Ishikawa (cell line): Measurements from ENCODE around the gene CDC42BPA.

Experiments
- CEBPB ChIP-seq: IDR thresholded peaks from 2 replicates; pipeline ENCODE4 v1.6.1; 2012
- CREB1 ChIP-seq: IDR thresholded peaks from 2 replicates; pipeline ENCODE4 v1.6.1; 2012; ENCODE audit warnings: low read depth
- EGR1 ChIP-seq: IDR thresholded peaks from 2 replicates; pipeline ENCODE4 v1.6.1; 2012
- EP300 ChIP-seq: IDR thresholded peaks from 2 replicates; pipeline ENCODE4 v1.6.1; 2012; ENCODE audit warnings: borderline replicate concordance
- FOXM1 ChIP-seq: IDR thresholded peaks from 2 replicates; pipeline ENCODE4 v1.6.1; 2012; ENCODE audit warnings: low read depth, borderline replicate concordance
- MAX ChIP-seq: IDR thresholded peaks from 2 replicates; pipeline ENCODE4 v1.6.1; 2012
- RAD21 ChIP-seq: IDR thresholded peaks from 2 replicates; pipeline ENCODE4 v1.6.1; 2012; ENCODE audit warnings: low read depth
- REST ChIP-seq: IDR thresholded peaks from 2 replicates; pipeline ENCODE4 v1.6.1; 2012; ENCODE audit warnings: low read depth, mild to moderate bottlenecking
- TAF1 ChIP-seq: IDR thresholded peaks from 2 replicates; pipeline ENCODE4 v1.6.1; 2012; ENCODE audit warnings: low read depth, mild to moderate bottlenecking
- TCF12 ChIP-seq: IDR thresholded peaks from 2 replicates; pipeline ENCODE4 v1.6.1; 2012; ENCODE audit warnings: low read depth
- TEAD4 ChIP-seq: IDR thresholded peaks from 2 replicates; pipeline ENCODE4 v1.6.1; 2012
- YY1 ChIP-seq: IDR thresholded peaks from 2 replicates; pipeline ENCODE4 v1.6.1; 2012; ENCODE audit warnings: low read depth
- ZBTB7A ChIP-seq: IDR thresholded peaks from 2 replicates; pipeline ENCODE4 v1.6.1; 2012; ENCODE audit warnings: low read depth

GRCh38 chr1:227127891-227128290, 190.4 kb downstream of the CDC42BPA start:
- TF ChIP-seq TAF1 (no peak), YY1 (no peak), TCF12 (no peak), CEBPB (no peak), EP300 (no peak), TEAD4 (no peak), EGR1 (no peak), ZBTB7A (no peak), RAD21 (no peak), REST (no peak), CREB1 (no peak), FOXM1 (no peak), MAX (no peak)
